Naive B cell (primary cell): ENCODE measurements around the gene ATP9A. TPM values are rescaled to one million over a fixed set of nuclear protein-coding genes. Genes with fewer than 3 reads are reported as not detected.

Source experiments
- ATAC-seq, 2 donors: fragments of 150-1000 bp; cut with Tn5 transposase; 2 replicates each; pipeline ENCODE4 v1.10.0; 2021; ENCODE audit warnings: low read depth in 2 of 2, mild to moderate bottlenecking in 2 of 2, moderate library complexity in 2 of 2
- DNase-seq: peaks from one replicate; pipeline ENCODE4 v3.0.0; 2022
- H3K27ac Mint-ChIP-seq, 6 donors: one replicate each; pipeline ENCODE4 v1.8.0; 2020 to 2022; ENCODE audit warnings: mild to moderate bottlenecking in 6 of 6, mixed read lengths in 6 of 6, moderate library complexity in 5 of 6, inconsistent platforms in 2 of 6
- H3K27me3 Mint-ChIP-seq, 3 donors: one replicate each; pipeline ENCODE4 v1.8.0; 2021 to 2022; ENCODE audit warnings: mixed read lengths in 3 of 3, mild to moderate bottlenecking in 1 of 3
- H3K36me3 Mint-ChIP-seq, 2 donors: one replicate each; pipeline ENCODE4 v1.8.0; 2020 to 2022; ENCODE audit warnings: mixed read lengths in 2 of 2, inconsistent platforms in 1 of 2, mild to moderate bottlenecking in 1 of 2
- H3K4me1 Mint-ChIP-seq, 3 donors: one replicate each; pipeline ENCODE4 v1.8.0; 2020 to 2022; ENCODE audit warnings: mixed read lengths in 3 of 3, inconsistent platforms in 1 of 3, mild to moderate bottlenecking in 1 of 3, moderate library complexity in 1 of 3
- H3K4me3 Mint-ChIP-seq, 8 donors: one replicate each; pipeline ENCODE4 v1.8.0; 2020 to 2022; ENCODE audit warnings: mild to moderate bottlenecking in 8 of 8, mixed read lengths in 8 of 8, moderate library complexity in 8 of 8, inconsistent platforms in 2 of 8
- H3K9me3 Mint-ChIP-seq, 7 donors: one replicate each; pipeline ENCODE4 v1.8.0; 2020 to 2022; ENCODE audit warnings: mixed read lengths in 7 of 7, mild to moderate bottlenecking in 5 of 7, inconsistent platforms in 2 of 7, moderate library complexity in 1 of 7
- polyA plus RNA-seq, 6 donors: library from polyadenylated mRNA; unstranded; fragments of 300-500 nt; fragmentation: Illumina TruSeq; gene quantifications; one replicate each; pipeline ENCODE4 v1.2.3, GENCODE V29; 2021; ENCODE audit warnings: low read depth in 6 of 6

ATP9A gene
- polyA plus RNA-seq, 6 donors from 2014 or later = 0.07 to 0.13 (median 0.10) TPM; not detected in 3

DNA sequence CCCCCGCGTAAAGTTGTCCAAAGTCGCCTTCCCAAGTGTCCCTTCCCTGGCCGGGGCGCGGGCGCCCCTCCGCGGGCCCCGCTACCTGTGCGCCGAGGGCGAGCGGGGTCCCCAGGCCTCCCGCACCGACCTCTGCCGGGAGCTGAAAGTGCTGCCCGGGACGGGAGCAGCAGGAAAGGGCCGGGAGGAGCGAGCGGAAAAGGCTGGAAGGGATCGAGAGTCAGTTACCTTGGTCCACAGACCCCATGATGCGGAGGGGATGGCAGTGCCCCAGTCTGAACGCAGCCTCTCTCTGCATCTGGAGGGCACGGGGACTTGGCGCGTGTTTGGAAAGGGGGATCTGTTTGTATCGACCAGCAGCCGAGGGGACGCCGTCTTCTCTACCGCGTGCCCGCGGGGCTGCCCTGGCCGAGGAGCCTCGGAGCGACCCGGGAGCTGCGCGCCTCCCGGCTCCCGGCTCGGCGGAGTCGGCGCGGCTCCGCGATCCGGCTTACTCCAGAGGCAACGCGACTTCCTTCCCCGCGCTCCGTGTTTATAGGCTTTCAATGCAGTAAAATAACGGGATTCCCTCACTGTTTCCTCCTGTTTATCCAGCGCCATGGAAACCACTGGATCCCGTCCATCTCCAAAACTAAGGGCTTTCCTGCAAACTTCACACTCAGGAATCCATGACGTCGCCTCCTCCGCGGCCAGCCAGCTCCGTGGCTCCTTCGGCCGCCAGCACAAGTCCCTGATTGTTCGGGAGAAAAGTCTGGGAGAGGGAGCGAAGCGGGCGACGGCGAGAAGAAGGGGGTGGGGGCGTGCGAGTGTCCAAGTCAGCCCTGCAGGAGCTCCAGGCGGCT is 205.6 kb downstream of the ATP9A start:
- ATAC-seq (peak; percentile 48 to 52), DNase-seq (peak; percentile 17)
- peaks cover 0 to 2% (median 0%) of the 10 kb centered on the region in 7 donors for H3K9me3 Mint-ChIP-seq
- H3K4me3 Mint-ChIP-seq = peak overlapping the region; percentile 36 to 86 (median 75)
- H3K27ac Mint-ChIP-seq = peak overlapping the region in 1 of 6 donors; percentile 32
- H3K4me1 Mint-ChIP-seq = peaks cover 22 to 25% (median 24%) of the 10 kb centered on the region in 3 donors
- peaks cover 53 to 70% (median 69%) of the 10 kb centered on the region in 3 donors for H3K27me3 Mint-ChIP-seq
- peaks cover 0 to under 1% of the 10 kb centered on the region in 2 donors for H3K36me3 Mint-ChIP-seq

DNA sequence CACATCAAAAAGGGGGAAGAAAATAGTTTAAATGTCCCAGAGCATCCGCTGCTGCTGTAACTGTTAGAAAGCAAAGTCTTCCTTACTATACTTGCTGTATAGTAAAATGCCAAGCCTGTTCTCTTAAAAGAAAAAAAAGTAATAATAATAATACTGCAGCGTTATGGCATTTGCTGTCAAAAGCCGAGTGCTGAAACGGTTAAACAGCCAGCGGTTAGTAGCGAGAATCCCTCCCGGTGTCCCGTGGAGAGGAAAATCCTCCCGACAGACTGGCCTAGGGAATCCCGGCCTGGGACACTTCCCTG is 206.2 kb downstream of the ATP9A start:
- H3K27me3 Mint-ChIP-seq = peaks cover 59 to 74% (median 74%) of the 10 kb centered on the region in 3 donors
- DNase-seq (no peak), ATAC-seq (no peak)
- no peak overlapping the region for H3K27ac Mint-ChIP-seq
- peaks cover 0 to 2% (median 0%) of the 10 kb centered on the region in 7 donors for H3K9me3 Mint-ChIP-seq
- H3K36me3 Mint-ChIP-seq = no peaks in the 10 kb centered on the region
- H3K4me1 Mint-ChIP-seq = peaks cover 22 to 25% (median 24%) of the 10 kb centered on the region in 3 donors
- peak overlapping the region; percentile 36 to 86 (median 73) for H3K4me3 Mint-ChIP-seq

DNA sequence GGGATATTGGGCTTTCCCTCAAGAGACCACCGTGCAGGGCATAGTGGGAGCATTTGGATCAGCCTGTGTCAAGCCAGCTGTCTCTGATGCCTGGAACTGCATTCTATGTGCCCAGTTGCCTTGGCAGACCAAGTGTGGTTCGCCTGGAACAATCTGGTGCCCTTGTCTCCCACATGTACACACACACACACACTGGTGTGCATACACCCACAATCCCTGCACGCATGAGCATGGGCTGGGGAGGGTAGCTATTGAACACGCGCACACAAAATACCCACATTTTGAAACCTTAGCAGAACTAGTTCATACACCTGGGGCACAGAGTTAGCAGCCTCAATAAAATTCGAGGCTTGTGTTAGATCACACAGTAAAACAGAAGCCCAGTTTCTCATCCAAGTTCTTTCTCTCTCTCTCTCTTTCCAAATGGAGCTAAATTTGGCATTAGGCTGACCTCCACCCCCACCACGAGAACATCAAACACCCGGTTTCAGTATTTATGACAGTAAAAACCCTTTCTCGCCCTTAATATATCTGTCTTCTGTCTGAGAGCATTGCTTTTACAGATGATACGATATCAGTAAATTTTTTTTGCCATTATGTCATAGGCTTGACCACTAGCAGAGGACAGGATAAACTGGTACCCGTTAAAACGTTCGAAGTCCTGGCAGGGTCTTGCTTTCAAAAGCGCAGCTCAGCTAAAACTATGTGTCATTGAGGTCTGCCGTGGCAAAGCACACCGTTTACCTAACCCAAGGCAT is 207.5 kb downstream of the ATP9A start:
- H3K9me3 Mint-ChIP-seq = peaks cover 0 to 2% (median 0%) of the 10 kb centered on the region in 7 donors
- no peak for ATAC-seq
- peak overlapping the region in 1 of 6 donors; percentile 38 for H3K27ac Mint-ChIP-seq
- H3K36me3 Mint-ChIP-seq = no peaks in the 10 kb centered on the region
- no peak for DNase-seq
- H3K4me1 Mint-ChIP-seq = peaks cover 22 to 25% (median 24%) of the 10 kb centered on the region in 3 donors
- peaks cover 65 to 76% (median 76%) of the 10 kb centered on the region in 3 donors for H3K27me3 Mint-ChIP-seq
- peak overlapping the region in 7 of 8 donors; percentile 36 to 74 (median 62) for H3K4me3 Mint-ChIP-seq

DNA sequence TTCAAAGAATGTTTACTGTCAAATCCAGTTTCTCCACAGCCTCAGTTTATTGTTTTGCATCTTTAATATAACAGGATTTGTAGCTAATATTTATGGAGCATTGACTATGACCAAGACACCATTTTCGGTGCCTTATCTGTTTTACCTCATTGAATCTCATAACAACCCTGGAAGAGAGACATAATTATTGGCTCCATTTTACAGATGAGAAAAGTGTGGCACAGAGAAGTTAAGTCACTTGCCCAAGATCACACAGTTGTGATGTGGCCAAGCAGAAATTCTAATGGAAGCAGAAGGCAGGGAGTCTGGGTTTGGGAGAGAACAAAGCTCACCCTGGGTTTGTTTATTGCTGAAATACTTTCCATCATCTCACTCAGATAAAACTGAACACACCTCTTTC is 208.1 kb downstream of the ATP9A start:
- H3K27me3 Mint-ChIP-seq = peaks cover 68 to 80% (median 79%) of the 10 kb centered on the region in 3 donors
- no peak overlapping the region for H3K27ac Mint-ChIP-seq
- H3K9me3 Mint-ChIP-seq = peaks cover 0 to 2% (median 0%) of the 10 kb centered on the region in 7 donors
- ATAC-seq (no peak), DNase-seq (no peak)
- peaks cover 22 to 25% (median 24%) of the 10 kb centered on the region in 3 donors for H3K4me1 Mint-ChIP-seq
- no peak overlapping the region for H3K4me3 Mint-ChIP-seq
- no peaks in the 10 kb centered on the region for H3K36me3 Mint-ChIP-seq

DNA sequence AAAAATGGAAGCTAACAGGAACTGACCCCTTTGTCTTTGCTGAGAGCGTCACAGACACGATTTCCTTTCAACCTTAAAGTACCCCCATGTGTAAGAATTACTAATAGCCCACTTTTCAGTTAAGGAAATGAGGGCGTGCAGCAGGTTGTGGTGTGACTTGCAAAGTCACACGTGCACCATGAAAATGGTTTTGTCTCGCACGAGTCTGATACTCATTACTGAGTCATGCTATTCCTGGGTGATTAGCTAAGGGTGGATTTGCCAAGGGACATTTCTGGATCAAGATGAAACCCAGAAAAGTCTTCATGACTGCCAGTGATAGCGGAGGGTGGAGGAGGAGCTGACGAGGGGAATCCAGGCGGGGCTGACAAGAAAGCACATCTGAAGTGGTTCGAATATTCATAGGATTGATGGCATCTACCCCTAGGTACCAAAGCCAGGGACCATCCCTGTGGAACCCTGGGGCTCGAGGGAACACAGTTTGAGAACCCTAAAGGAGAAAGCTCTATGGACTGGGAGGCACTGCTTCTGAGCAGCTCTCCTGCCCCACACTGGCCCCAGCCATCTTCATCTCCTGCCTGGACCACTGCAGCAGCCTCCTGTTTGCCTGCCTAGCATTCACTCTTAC is 213.5 kb downstream of the ATP9A start:
- peaks cover 0 to 5% (median 4%) of the 10 kb centered on the region in 3 donors for H3K4me1 Mint-ChIP-seq
- no peak overlapping the region for H3K4me3 Mint-ChIP-seq
- H3K27ac Mint-ChIP-seq = peak overlapping the region in 1 of 6 donors; percentile 88
- H3K27me3 Mint-ChIP-seq = peaks cover 31 to 46% (median 44%) of the 10 kb centered on the region in 3 donors
- H3K9me3 Mint-ChIP-seq = peaks cover 0 to 2% (median 0%) of the 10 kb centered on the region in 7 donors
- H3K36me3 Mint-ChIP-seq = no peaks in the 10 kb centered on the region
- DNase-seq = no peak
- no peak for ATAC-seq

DNA sequence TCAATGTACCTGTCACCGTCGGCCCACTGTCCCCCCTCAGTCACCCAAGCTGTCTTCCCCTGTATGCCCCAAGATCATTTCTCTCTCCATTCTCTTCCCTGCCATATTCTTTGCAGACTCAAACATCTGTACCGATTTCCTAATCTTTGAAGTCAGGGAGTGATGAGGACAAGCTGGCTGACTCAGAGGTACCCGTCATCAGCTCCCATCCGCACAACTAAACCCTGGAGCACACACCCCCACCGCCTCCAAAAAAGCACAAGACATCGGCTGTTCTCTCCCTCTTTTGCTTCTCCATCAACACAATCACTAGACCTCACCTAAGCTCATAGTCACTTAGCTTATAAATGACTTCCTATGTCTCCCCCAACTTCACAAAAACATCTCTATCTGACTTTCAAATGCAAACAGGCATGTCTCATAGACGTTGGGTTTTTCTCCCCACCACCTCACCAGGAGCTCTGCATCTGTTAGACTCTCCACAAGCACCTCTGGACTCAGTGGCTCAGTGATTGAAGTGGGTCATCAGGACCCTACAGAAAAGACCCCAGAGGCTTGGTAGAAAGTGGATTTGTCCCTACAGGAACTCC is 214.2 kb downstream of the ATP9A start:
- Mint-ChIP-seq H3K4me1 (peaks cover 0 to 5% (median 4%) of the 10 kb centered on the region in 3 donors), H3K27ac (no peak overlapping the region), H3K4me3 (no peak overlapping the region), H3K27me3 (peaks cover 25 to 39% (median 37%) of the 10 kb centered on the region in 3 donors), H3K36me3 (no peaks in the 10 kb centered on the region), H3K9me3 (no peaks in the 10 kb centered on the region)
- DNase-seq (no peak), ATAC-seq (no peak)

DNA sequence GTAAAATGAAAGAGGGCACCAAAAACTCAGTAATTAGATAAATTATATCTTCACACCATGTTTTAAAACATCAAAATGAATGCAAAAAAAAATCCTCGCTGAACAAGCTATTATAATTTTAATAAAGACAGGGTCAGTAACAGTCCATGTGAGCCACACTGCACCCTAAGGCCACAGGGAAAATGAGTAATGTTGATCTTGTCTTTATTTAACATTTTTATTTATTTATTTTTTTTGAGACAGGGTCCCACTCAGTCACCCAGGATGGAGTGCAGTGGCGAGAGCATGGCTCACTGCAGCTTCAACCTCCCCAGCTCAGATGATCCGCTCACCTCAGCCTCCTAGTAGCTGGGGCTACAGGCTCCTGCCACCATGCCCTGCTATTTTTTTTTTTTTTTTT is 217.0 kb downstream of the ATP9A start:
- peaks cover 0 to 5% (median 4%) of the 10 kb centered on the region in 3 donors for H3K4me1 Mint-ChIP-seq
- H3K27ac Mint-ChIP-seq = no peak overlapping the region
- peaks cover 16 to 41% (median 27%) of the 10 kb centered on the region in 3 donors for H3K27me3 Mint-ChIP-seq
- DNase-seq (no peak), ATAC-seq (no peak)
- H3K9me3 Mint-ChIP-seq = no peaks in the 10 kb centered on the region
- H3K36me3 Mint-ChIP-seq = no peaks in the 10 kb centered on the region
- no peak overlapping the region for H3K4me3 Mint-ChIP-seq

DNA sequence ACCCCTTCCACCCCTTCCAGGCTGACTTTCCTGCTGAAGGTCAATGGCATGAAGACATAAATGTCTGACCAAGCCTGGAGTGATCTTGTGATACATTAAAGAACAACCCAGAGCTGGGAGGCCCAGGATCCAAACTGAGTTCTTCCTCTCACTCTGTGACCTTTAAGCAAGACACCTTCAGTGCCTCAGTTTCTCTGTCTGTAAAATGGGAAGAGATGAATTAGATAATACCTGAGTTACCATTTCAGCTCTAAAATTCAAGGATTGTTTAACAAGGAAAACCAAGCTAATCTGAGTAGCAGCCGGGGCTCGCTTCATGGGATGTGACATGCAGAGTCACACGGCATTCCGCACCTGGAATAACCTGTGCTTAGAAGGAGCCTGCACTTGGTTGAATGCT is 218.7 kb downstream of the ATP9A start:
- Mint-ChIP-seq H3K9me3 (peaks cover 0 to 4% (median 0%) of the 10 kb centered on the region in 7 donors), H3K27me3 (peaks cover 9 to 41% (median 14%) of the 10 kb centered on the region in 3 donors), H3K36me3 (no peaks in the 10 kb centered on the region), H3K4me3 (no peak overlapping the region), H3K4me1 (peaks cover 0 to 11% (median 10%) of the 10 kb centered on the region in 3 donors), H3K27ac (peak overlapping the region in 1 of 6 donors; percentile 25)
- DNase-seq (no peak), ATAC-seq (no peak)

DNA sequence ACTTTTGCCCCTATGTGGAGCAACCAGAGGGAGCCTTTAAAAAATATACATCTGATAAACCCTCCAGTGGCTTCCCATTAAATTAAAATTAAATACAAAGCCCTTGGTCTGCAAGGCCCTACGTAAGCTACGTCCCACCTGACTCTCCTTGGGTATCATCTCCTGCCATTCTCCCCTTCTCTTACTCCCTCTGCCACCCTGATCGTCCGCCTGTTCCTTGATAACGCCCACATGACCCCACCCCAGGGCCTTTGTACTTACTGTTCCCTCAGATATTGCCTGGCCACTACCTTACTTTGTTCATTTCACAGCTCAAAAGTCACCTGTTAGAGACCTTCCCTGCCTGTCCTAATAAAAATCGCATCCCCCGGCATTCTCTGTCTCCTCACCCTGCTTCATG is 220.2 kb downstream of the ATP9A start:
- Mint-ChIP-seq H3K4me1 (peaks cover 6 to 13% (median 11%) of the 10 kb centered on the region in 3 donors), H3K27ac (no peak overlapping the region), H3K27me3 (peaks cover 4 to 30% (median 9%) of the 10 kb centered on the region in 3 donors), H3K36me3 (no peaks in the 10 kb centered on the region), H3K9me3 (peaks cover 0 to 4% (median 0%) of the 10 kb centered on the region in 7 donors), H3K4me3 (no peak overlapping the region)
- no peak for DNase-seq
- ATAC-seq = no peak

Other genes starting within 250 kb of the ATP9A start
- 10 to 100 TPM in 4 of 6 donors, 1 to 10 TPM in 2; 4.6 to 22.9 (median 14.6) TPM for gene NFATC2, start 225.7 kb downstream of the ATP9A start, polyA plus RNA-seq
- not detected for gene SALL4, start 34.1 kb upstream of the ATP9A start, polyA plus RNA-seq